Measurements from ENCODE around the gene CELSR1. TPM values are rescaled to one million over a fixed set of nuclear protein-coding genes. Genes with fewer than 3 reads are reported as not detected.

CELSR1 gene
- total and polyA plus RNA-seq, 7 donors: 0.23 to 5.0 (median 0.82) TPM

DNA sequence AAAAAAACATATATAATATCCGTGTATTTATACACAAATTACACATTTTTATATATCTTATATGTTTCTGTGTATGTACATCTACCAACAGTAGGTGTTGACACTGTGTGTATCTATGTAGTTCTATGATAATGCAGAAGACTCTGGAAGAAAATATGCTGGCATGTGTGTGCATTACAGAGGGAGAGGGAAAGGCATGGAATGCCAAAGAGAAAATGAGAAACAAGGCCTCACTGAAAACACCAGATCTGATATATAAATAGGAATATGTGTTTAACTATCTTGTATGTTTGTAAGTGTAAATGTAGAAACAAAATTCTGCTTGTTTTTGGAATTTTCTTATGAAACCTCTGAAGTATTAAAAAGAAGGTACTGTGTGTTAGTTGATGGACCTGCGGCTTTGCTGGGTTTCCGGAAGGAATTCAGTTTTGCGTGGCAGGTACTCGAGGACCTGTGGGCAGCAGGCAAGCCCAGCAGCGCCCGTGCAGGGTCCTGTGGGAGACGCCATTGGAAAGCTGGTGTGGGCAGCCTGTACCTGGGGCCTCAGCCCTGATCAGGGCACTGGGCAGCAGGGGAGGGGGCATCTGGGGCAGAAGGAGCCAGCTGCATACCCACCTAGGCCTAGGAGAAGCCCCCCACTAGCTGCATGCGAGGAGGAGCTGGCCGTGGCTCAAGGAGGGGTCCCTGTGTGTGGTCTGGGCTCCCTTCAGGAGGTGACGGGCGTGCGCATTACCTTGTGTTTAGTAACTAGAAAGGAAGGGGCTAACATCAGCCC is 209.5 kb downstream of the CELSR1 start:
- WGBS, 2 donors: 96 to 97% methylated on average over 13 of the region's 13 CpGs

DNA sequence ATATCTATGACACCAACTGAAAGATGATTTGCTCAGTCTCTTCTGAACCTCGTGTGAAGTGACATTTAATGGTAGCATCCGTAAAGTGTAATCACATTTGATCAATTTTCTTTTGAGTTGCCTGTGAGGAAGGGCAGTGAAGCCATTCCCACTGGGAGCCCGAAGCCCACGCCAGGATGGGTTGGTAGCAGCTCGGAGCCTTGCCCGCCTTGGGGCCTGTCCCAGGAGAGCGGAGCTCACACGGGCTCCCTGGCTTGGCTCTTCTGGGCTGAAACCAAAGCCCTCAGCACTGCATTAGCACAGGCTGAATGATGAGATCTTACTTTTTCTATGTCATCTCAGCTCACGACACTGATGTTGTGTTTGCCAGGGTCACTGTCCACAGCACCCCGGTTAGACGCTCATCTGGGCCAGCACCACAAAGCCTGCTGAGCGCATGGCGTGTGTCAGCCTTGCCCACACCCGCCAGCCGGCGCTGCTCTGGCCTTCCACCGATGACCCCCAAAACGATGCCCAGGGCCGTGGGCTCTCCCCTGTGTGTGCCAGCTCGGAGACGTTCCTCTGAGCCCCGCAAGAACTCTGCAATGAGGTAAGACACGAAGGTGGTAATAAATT is 211.2 kb downstream of the CELSR1 start:
- Histone ChIP-seq H3K4me3 (no peak overlapping the region), H3K27me3 (no peaks in the 10 kb centered on the region), H3K27ac (no peak overlapping the region), H3K36me3 (no peaks in the 10 kb centered on the region), H3K9me3 (no peaks in the 10 kb centered on the region), H3K4me1 (no peaks in the 10 kb centered on the region)
- intact Hi-C loops (cut with DNase I): no loop called here
- DNase-seq: no peak
- TF ChIP-seq, protein P1, sequence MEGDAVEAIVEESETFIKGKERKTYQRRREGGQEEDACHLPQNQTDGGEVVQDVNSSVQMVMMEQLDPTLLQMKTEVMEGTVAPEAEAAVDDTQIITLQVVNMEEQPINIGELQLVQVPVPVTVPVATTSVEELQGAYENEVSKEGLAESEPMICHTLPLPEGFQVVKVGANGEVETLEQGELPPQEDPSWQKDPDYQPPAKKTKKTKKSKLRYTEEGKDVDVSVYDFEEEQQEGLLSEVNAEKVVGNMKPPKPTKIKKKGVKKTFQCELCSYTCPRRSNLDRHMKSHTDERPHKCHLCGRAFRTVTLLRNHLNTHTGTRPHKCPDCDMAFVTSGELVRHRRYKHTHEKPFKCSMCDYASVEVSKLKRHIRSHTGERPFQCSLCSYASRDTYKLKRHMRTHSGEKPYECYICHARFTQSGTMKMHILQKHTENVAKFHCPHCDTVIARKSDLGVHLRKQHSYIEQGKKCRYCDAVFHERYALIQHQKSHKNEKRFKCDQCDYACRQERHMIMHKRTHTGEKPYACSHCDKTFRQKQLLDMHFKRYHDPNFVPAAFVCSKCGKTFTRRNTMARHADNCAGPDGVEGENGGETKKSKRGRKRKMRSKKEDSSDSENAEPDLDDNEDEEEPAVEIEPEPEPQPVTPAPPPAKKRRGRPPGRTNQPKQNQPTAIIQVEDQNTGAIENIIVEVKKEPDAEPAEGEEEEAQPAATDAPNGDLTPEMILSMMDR (IDR thresholded peaks at IDR 0.05): no peak
- TF ChIP-seq POLR2AphosphoS5 (IDR thresholded peaks at IDR 0.05): no peak
- WGBS, 2 donors: 92 to 93% methylated on average over 23 of the region's 23 CpGs

More for the DNA sequence above, 209.5 kb downstream of the CELSR1 start:
- intact Hi-C loops (cut with DNase I): no loop called here
- no peaks in the 10 kb centered on the region for H3K4me1 ChIP-seq
- no peak overlapping the region for H3K27ac ChIP-seq
- H3K36me3 ChIP-seq: no peaks in the 10 kb centered on the region
- no peaks in the 10 kb centered on the region for H3K27me3 ChIP-seq
- no peaks in the 10 kb centered on the region for H3K9me3 ChIP-seq
- no peak for DNase-seq
- no peak overlapping the region for H3K4me3 ChIP-seq
- TF ChIP-seq POLR2A (IDR thresholded peaks at IDR 0.05) (no peak), POLR2AphosphoS5 (IDR thresholded peaks at IDR 0.05) (no peak), EP300 (IDR thresholded peaks at IDR 0.05) (no peak)
- TF ChIP-seq, protein P1 (IDR thresholded peaks at IDR 0.05): no peak

DNA sequence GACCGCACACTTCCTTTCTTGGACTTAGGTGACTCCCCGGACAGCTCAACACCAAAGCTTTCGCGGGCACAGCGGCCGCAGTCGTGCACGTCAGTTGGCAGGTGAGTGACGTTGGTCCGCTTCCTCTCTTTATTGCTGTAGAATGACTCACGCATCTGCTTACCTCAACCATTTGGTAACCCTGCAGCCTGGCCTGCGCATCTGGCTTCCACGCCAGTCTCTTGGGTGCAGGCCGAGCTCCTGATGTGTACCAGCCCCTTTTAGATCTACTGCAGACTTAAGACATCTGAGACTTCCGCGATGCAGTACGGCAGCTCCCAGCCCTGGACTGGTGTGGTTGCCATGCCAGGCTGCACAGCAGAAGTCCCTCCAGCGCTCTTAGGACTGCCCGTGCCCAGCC is 214.3 kb downstream of the CELSR1 start:
- intact Hi-C loops (cut with DNase I): no loop called here
- TF ChIP-seq POLR2A (IDR thresholded peaks at IDR 0.05) (no peak), POLR2AphosphoS5 (IDR thresholded peaks at IDR 0.05) (no peak), EP300 (IDR thresholded peaks at IDR 0.05) (no peak)
- TF ChIP-seq, protein P1 (IDR thresholded peaks at IDR 0.05): no peak
- DNase-seq: no peak
- no peaks in the 10 kb centered on the region for H3K9me3 ChIP-seq
- WGBS, 2 donors: 93 to 95% methylated on average over 19 of the region's 19 CpGs
- no peaks in the 10 kb centered on the region for H3K4me1 ChIP-seq
- no peaks in the 10 kb centered on the region for H3K27me3 ChIP-seq
- H3K36me3 ChIP-seq: no peaks in the 10 kb centered on the region
- no peak overlapping the region for H3K4me3 ChIP-seq
- H3K27ac ChIP-seq: no peak overlapping the region

DNA sequence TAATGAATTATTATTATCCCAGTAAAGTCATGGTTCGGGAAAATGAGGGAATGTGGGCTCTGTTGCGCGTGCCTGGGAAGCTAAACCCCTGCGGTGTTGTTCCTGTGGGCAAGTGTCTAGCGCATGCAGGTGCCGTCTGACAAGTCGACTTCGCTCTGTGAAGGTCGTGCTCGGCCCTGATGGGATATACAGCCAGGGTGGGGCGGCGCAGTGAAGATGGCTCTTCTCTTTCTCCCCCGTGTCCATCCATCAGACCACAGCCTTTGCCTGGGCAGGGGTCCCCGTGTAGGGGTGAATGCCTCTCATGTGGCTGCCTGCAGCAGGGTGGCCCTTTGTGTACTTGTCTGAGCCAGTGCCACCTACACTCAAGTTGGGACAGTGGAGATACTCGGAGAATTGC is 214.7 kb downstream of the CELSR1 start:
- 96 to 97% methylated on average over 15 of the region's 15 CpGs for WGBS, 2 donors
- no peaks in the 10 kb centered on the region for H3K9me3 ChIP-seq

More for the DNA sequence above, 214.7 kb downstream of the CELSR1 start:
- Histone ChIP-seq H3K4me3 (no peak overlapping the region), H3K27ac (no peak overlapping the region), H3K36me3 (no peaks in the 10 kb centered on the region), H3K27me3 (no peaks in the 10 kb centered on the region), H3K4me1 (no peaks in the 10 kb centered on the region)
- intact Hi-C loops (cut with DNase I): no loop called here
- no peak for TF ChIP-seq POLR2AphosphoS5 (IDR thresholded peaks at IDR 0.05)
- TF ChIP-seq, protein P1 (IDR thresholded peaks at IDR 0.05): no peak
- TF ChIP-seq POLR2A (IDR thresholded peaks at IDR 0.05): no peak
- no peak for TF ChIP-seq EP300 (IDR thresholded peaks at IDR 0.05)
- DNase-seq: no peak

Measured in sigmoid colon (tissue), 7 donors.